Measurements from ENCODE around the gene DUSP7. TPM values are rescaled to one million over a fixed set of nuclear protein-coding genes. Genes with fewer than 3 reads are reported as not detected.

The DUSP7 gene
- total RNA-seq, 1 donor from 2014 or later: 19.4 TPM

- Mint-ChIP-seq H3K9me3 (ENCODE audit: unreplicated experiment) (no peaks in the 10 kb centered on the region), H3K27ac (ENCODE audit: unreplicated experiment) (no peak overlapping the region), H3K4me3 (ENCODE audit: unreplicated experiment) (no peak overlapping the region), H3K4me1 (ENCODE audit: unreplicated experiment) (peaks cover 22% of the 10 kb centered on the region), H3K36me3 (ENCODE audit: unreplicated experiment) (no peaks in the 10 kb centered on the region), H3K27me3 (ENCODE audit: unreplicated experiment) (peaks cover 8% of the 10 kb centered on the region)
- peak; percentile 90 for DNase-seq (ENCODE audit: extremely low spot score, unreplicated experiment)
- peak; percentile 97 for TF ChIP-seq CTCF (IDR thresholded peaks at IDR 0.05)
Measured at GRCh38 chr3:52001443-52001974, 54.9 kb downstream of the DUSP7 start.

DNA sequence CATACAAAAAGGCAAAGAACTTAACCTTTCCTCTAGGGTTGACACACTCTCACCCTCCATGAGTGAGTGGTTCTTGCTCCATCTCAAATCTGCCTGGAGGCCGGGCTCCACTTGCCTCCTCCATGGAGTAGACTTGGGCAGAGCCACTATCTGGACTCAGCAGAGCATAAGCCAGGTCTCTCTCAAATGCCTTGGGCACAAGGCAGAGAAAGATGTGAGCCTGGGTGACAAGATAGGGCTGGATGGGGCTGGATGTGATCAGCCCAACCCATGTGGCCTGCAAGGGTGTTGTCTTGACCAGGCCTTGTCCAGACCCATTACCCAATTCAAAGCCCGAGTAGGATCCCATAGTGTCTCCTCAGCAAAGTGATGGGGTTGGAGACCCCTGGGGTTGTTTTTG lies 56.5 kb downstream of the DUSP7 start:
- H3K36me3 Mint-ChIP-seq (ENCODE audit: unreplicated experiment): peaks cover 4% of the 10 kb centered on the region
- no peak overlapping the region for H3K27ac Mint-ChIP-seq (ENCODE audit: unreplicated experiment)
- peaks cover 8% of the 10 kb centered on the region for H3K27me3 Mint-ChIP-seq (ENCODE audit: unreplicated experiment)
- H3K9me3 Mint-ChIP-seq (ENCODE audit: unreplicated experiment): no peaks in the 10 kb centered on the region
- no peak overlapping the region for H3K4me3 Mint-ChIP-seq (ENCODE audit: unreplicated experiment)
- no peak for TF ChIP-seq CTCF (IDR thresholded peaks at IDR 0.05)
- peaks cover 17% of the 10 kb centered on the region for H3K4me1 Mint-ChIP-seq (ENCODE audit: unreplicated experiment)
- peak; percentile 65 for DNase-seq (ENCODE audit: extremely low spot score, unreplicated experiment)

Other genes starting within 250 kb of the DUSP7 start
- not detected in 2 replicates for gene IQCF2, start 195.0 kb downstream of the DUSP7 start, total RNA-seq
- gene IQCF5, start 181.0 kb downstream of the DUSP7 start, total RNA-seq: not detected in 2 replicates
- gene IQCF1, start 153.2 kb downstream of the DUSP7 start, total RNA-seq: not detected in 2 replicates
- gene RRP9, start 114.7 kb downstream of the DUSP7 start, total RNA-seq: 20.7 and 22.8 TPM in 2 replicates
- 12.4 and 13.4 TPM in 2 replicates for gene PARP3, start 114.2 kb downstream of the DUSP7 start, total RNA-seq
- not detected in 2 replicates for gene GPR62, start 101.2 kb downstream of the DUSP7 start, total RNA-seq
- 47.5 and 50.8 TPM in 2 replicates for gene PCBP4, start 89.1 kb downstream of the DUSP7 start, total RNA-seq
- 42.7 and 45.2 TPM in 2 replicates for gene ABHD14B, start 82.5 kb downstream of the DUSP7 start, total RNA-seq
- gene ABHD14A, start 81.5 kb downstream of the DUSP7 start, total RNA-seq: 12.2 and 14.6 TPM in 2 replicates
- gene ACY1, start 73.0 kb downstream of the DUSP7 start, total RNA-seq: 31.0 and 40.1 TPM in 2 replicates
- 881 and 957 TPM in 2 replicates for gene RPL29, start 60.7 kb downstream of the DUSP7 start, total RNA-seq
- gene POC1A, start 97.9 kb upstream of the DUSP7 start, total RNA-seq: 4.9 and 5.1 TPM in 2 replicates
- gene ALAS1, start 141.6 kb upstream of the DUSP7 start, total RNA-seq: 34.8 and 36.2 TPM in 2 replicates
- gene TLR9, start 169.1 kb upstream of the DUSP7 start, total RNA-seq: not detected in 2 replicates
- gene TWF2, start 182.6 kb upstream of the DUSP7 start, total RNA-seq: 55.8 and 58.6 TPM in 2 replicates
- 16.4 and 16.9 TPM in 2 replicates for gene PPM1M, start 189.2 kb upstream of the DUSP7 start, total RNA-seq
- 76.7 and 82.1 TPM in 2 replicates for gene WDR82, start 222.1 kb upstream of the DUSP7 start, total RNA-seq
- 11.0 and 11.9 TPM in 2 replicates for gene GLYCTK, start 231.3 kb upstream of the DUSP7 start, total RNA-seq